ENCODE measurements around the gene LIPC. TPM values are rescaled to one million over a fixed set of nuclear protein-coding genes. Genes with fewer than 3 reads are reported as not detected.

LIPC gene
- total RNA-seq, 4 donors from 2014 or later, result 0.81 to 4.6 (median 1.8) TPM

- Histone ChIP-seq H3K4me3 (replicated peaks in 1 of 3) (no peak overlapping the region), H3K36me3 (no peaks in the 10 kb centered on the region), H3K9me3 (no peaks in the 10 kb centered on the region), H3K4me1 (peaks cover 3 to 5% of the 10 kb centered on the region in 2 donors), H3K27ac (no peak overlapping the region), H3K27me3 (no peaks in the 10 kb centered on the region)
- TF ChIP-seq CTCF (IDR thresholded peaks at IDR 0.05) (no peak), POLR2A (IDR thresholded peaks at IDR 0.05) (no peak)
- 98 to 100% methylated on average over 1 of the region's 1 CpG for WGBS, 2 donors
- intact Hi-C loops (cut with DNase I), result no loop called here
- DNase-seq, result no peak
Measured at GRCh38 chr15:58426501-58426900, 5.3 kb upstream of the LIPC start.

DNA sequence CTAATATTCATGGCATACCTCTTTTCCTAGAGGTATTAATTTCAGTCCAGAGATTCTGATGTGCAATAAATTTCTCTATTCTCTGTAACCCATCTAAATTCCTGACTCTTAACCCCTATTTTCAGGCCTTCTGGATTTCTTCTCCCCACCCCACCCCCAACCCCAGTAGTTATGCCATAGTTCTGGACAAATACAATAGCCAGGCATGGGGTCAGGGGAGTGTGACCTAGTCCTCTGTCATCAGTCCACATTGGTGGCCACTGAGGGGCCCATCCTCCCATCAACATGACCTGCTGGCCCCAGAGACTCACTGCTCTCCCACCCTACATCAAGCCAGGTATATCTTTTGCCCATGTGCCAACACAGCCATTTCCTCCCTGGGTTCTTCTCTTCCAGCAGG lies 3.8 kb upstream of the LIPC start:
- H3K27ac ChIP-seq, result no peak overlapping the region
- intact Hi-C loops (cut with DNase I), result no loop called here
- H3K27me3 ChIP-seq, result no peaks in the 10 kb centered on the region
- DNase-seq, result no peak
- H3K4me3 ChIP-seq (replicated peaks in 1 of 3), result no peak overlapping the region
- peaks cover 10 to 14% of the 10 kb centered on the region in 2 donors for H3K4me1 ChIP-seq
- no peaks in the 10 kb centered on the region for H3K9me3 ChIP-seq
- H3K36me3 ChIP-seq, result no peaks in the 10 kb centered on the region
- TF ChIP-seq CTCF (IDR thresholded peaks at IDR 0.05), result no peak
- no peak for TF ChIP-seq POLR2A (IDR thresholded peaks at IDR 0.05)

DNA sequence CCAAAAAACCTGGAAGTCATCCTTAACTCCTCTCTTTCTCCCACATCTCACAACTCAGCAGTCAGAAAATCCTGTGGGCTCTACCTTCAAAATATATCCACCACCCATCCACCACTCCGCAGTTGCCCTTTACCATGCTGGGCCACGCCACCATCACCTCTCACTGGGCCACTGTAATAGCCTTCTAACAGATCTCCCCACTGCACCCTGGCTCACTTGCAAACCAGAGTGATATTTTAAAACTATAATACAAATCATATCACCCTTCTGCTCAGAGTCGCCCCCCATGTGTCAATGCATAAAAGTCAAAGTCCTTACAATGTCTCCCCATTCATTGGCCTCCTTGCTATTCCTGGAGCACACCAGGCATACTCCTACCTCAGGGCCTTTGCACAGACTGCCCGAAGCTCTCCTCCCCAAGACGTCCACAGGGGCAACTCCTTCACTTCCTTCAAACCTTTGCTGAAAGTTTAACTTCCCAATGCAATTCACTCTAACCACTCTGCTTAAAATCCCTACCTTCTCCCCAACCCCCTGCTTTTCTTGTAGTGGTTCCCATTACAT lies 1.5 kb upstream of the LIPC start:
- DNase-seq, result no peak
- Histone ChIP-seq H3K27me3 (no peaks in the 10 kb centered on the region), H3K27ac (no peak overlapping the region), H3K36me3 (no peaks in the 10 kb centered on the region), H3K4me3 (replicated peaks in 1 of 3) (no peak overlapping the region), H3K4me1 (peaks cover 14 to 22% of the 10 kb centered on the region in 2 donors), H3K9me3 (no peaks in the 10 kb centered on the region)
- 95 to 98% methylated on average over 5 of the region's 5 CpGs for WGBS, 2 donors
- intact Hi-C loops (cut with DNase I), result no loop called here
- no peak for TF ChIP-seq POLR2A (IDR thresholded peaks at IDR 0.05)
- TF ChIP-seq CTCF (IDR thresholded peaks at IDR 0.05), result no peak

DNA sequence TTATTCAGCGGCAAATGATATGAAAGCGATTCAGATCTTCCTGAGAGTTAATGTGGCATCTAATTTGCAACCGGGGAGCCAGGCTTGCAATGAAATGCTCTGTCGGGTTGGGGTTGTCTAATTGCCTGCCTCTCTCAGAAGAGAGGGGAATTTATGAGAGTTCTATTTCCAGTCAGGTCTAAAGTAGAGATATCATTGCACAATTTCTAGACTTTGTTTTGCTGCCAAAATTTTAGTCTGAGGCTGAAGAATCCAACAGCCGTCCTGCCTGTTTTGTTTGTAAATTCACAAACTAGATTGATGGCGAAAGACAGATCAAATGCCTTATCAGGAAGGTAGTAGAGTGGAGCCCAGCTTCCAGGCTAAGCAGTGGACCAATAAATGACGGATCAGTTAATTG lies 610 bp downstream of the LIPC start:
- no peak for TF ChIP-seq CTCF (IDR thresholded peaks at IDR 0.05)
- no peak for TF ChIP-seq POLR2A (IDR thresholded peaks at IDR 0.05)
- Histone ChIP-seq H3K27ac (peak overlapping the region; percentile 25 to 39 (median 33)), H3K4me3 (replicated peaks in 1 of 3) (no peak overlapping the region), H3K4me1 (peaks cover 14 to 22% of the 10 kb centered on the region in 2 donors), H3K27me3 (no peaks in the 10 kb centered on the region), H3K9me3 (no peaks in the 10 kb centered on the region), H3K36me3 (no peaks in the 10 kb centered on the region)
- WGBS, 2 donors, result 50 to 63% methylated on average over 7 of the region's 7 CpGs
- DNase-seq, result peak in 1 of 2 donors; percentile 20
- intact Hi-C loops (cut with DNase I), result no loop called here

GRCh38 chr15:58433597-58434333 lies 2.0 kb downstream of the LIPC start:
- no peak overlapping the region for H3K4me3 ChIP-seq (replicated peaks in 1 of 3)
- H3K27me3 ChIP-seq, result no peaks in the 10 kb centered on the region
- intact Hi-C loops (cut with DNase I), result no loop called here
- no peaks in the 10 kb centered on the region for H3K9me3 ChIP-seq
- 30 to 62% methylated on average over 4 of the region's 4 CpGs for WGBS, 2 donors
- TF ChIP-seq CTCF (IDR thresholded peaks at IDR 0.05), result no peak
- TF ChIP-seq POLR2A (IDR thresholded peaks at IDR 0.05), result no peak
- no peak for DNase-seq
- no peaks in the 10 kb centered on the region for H3K36me3 ChIP-seq
- H3K4me1 ChIP-seq, result peaks cover 14 to 26% of the 10 kb centered on the region in 2 donors
- H3K27ac ChIP-seq, result no peak overlapping the region

All from thyroid gland (tissue), 4 donors.